Transverse colon (tissue), 4 donors: Measurements from ENCODE around the gene GAP43. TPM values are rescaled to one million over a fixed set of nuclear protein-coding genes. Genes with fewer than 3 reads are reported as not detected.
A peak's percentile ranks its signal among the peaks of the same experiment; 100 is the strongest.

Source experiments
- DNase-seq: peaks from one replicate; pipeline ENCODE4 v3.0.0-alpha.2; 2019
- H3K27ac ChIP-seq, 4 donors: fragments of 200-600 bp; sonication (generic); 2 replicates each; pipeline ENCODE4 v1.5.1; 2016 to 2018; ENCODE audit warnings: inconsistent platforms in 4 of 4
- H3K27me3 ChIP-seq: fragments of 200-600 bp; sonication (generic); 2 replicates; pipeline ENCODE4 v1.5.1; 2017; ENCODE audit warnings: inconsistent platforms
- H3K36me3 ChIP-seq, 4 donors: fragments of 200-600 bp; sonication (generic); 2 replicates each; pipeline ENCODE4 v1.5.1; 2017 to 2019; ENCODE audit warnings: inconsistent platforms in 4 of 4
- H3K4me1 ChIP-seq, 4 donors: fragments of 200-600 bp; sonication (generic); 2 replicates each; pipeline ENCODE4 v1.5.1; 2017 to 2020; ENCODE audit warnings: inconsistent platforms in 4 of 4
- H3K4me3 ChIP-seq, 4 donors: fragments of 200-600 bp; sonication (generic); 1 replicate in 1 of 4; 2 replicates in 3 of 4; pipeline versions ENCODE4 v1.5.1 to v1.6.1; 2017 to 2019; ENCODE audit warnings: inconsistent platforms in 4 of 4
- H3K9me3 ChIP-seq, 2 donors: fragments of 200-600 bp; sonication (generic); 2 replicates each; pipeline ENCODE4 v1.5.1; 2017 to 2019; ENCODE audit warnings: inconsistent platforms in 2 of 2
- CTCF ChIP-seq, 5 experiments: fragments of 200-600 bp in 3 of 5; fragments of 450-650 bp in 2 of 5; sonication (generic) in 3 of 5; IDR thresholded peaks; 1 replicate in 2 of 5; 2 replicates in 3 of 5; pipeline ENCODE4 v1.5.1; 2016 to 2017; ENCODE audit warnings: antibody characterized with exemption in 5 of 5, inconsistent platforms in 3 of 5, mild to moderate bottlenecking in 2 of 5, moderate library complexity in 1 of 5
- EP300 ChIP-seq: sonication (generic); formaldehyde crosslinking; IDR thresholded peaks from one replicate; pipeline ENCODE4 v1.6.1; 2017; ENCODE audit warnings: antibody characterized with exemption, low read depth
- POLR2A ChIP-seq: fragments of 450-650 bp; IDR thresholded peaks from one replicate; pipeline ENCODE4 v1.6.1; 2016; ENCODE audit warnings: antibody characterized with exemption, mild to moderate bottlenecking, moderate library complexity
- POLR2AphosphoS5 ChIP-seq, 3 donors: sonication (generic); formaldehyde crosslinking; IDR thresholded peaks; one replicate each; pipeline ENCODE4 v1.6.1; 2016; ENCODE audit warnings: antibody characterized with exemption in 3 of 3
- WGBS, 2 donors: methylation state at CpG; one replicate each; pipeline ENCODE4 v1.1.5; 2018; ENCODE audit warnings: low coverage in 1 of 2; 5-methylcytosine and 5-hydroxymethylcytosine counted together
- in situ Hi-C, 4 donors: fragments of 200-750 bp; cut with MboI; loops; one replicate each; pipeline versions ENCODE4 v1.15.0 to v1.15.1; 2017; ENCODE audit warnings: low sequenced_read_pairs in 3 of 4, low pct_ligation_motif_present in 1 of 4, low pct_unique_long_range_greater_than_20kb in 1 of 4
- intact Hi-C: fragments of 100-400 bp; cut with DNase I; formaldehyde crosslinking; loops from one replicate; pipeline ENCODE4 v1.15.1; 2023; ENCODE audit warnings: low total_unique reads
- total RNA-seq, 4 donors: library from RNA; depleted of rRNA; stranded (reverse); fragments of >200 nt; gene quantifications; one replicate each; pipeline ENCODE4 v1.1.0, GENCODE V29; 2016

GAP43 gene
- total RNA-seq, 4 donors from 2014 or later: 2.2 to 3.5 (median 2.6) TPM; not detected in 1

- Histone ChIP-seq H3K27me3 (no peaks in the 10 kb centered on the region), H3K4me3 (no peak overlapping the region), H3K27ac (peak overlapping the region in 1 of 4 donors; percentile 94), H3K36me3 (no peaks in the 10 kb centered on the region), H3K9me3 (no peaks in the 10 kb centered on the region), H3K4me1 (peaks cover 0 to 23% (median 6%) of the 10 kb centered on the region in 4 donors)
- TF ChIP-seq EP300 (no peak), POLR2AphosphoS5 (IDR thresholded peaks at IDR 0.05) (no peak), POLR2A (no peak), CTCF (IDR thresholded peaks at IDR 0.05) (no peak)
- in situ Hi-C loops: no loop called here
- no peak for DNase-seq
- WGBS, 2 donors: 63 to 80% methylated on average over 3 to 5 of the region's 5 CpGs
- intact Hi-C loops: no loop called here
Measured at GRCh38 chr3:115660646-115661337, 37.5 kb downstream of the GAP43 start.

- Histone ChIP-seq H3K4me3 (no peak overlapping the region), H3K4me1 (peaks cover 0 to 19% (median 6%) of the 10 kb centered on the region in 4 donors), H3K9me3 (no peaks in the 10 kb centered on the region), H3K27ac (no peak overlapping the region), H3K27me3 (no peaks in the 10 kb centered on the region), H3K36me3 (no peaks in the 10 kb centered on the region)
- WGBS, 2 donors: 76 to 83% methylated on average over 1 of the region's 1 CpG
- in situ Hi-C loops (no loop called here), intact Hi-C loops (no loop called here)
- no peak for DNase-seq
- TF ChIP-seq POLR2A (no peak), POLR2AphosphoS5 (IDR thresholded peaks at IDR 0.05) (no peak)
Measured at GRCh38 chr3:115662356-115662755, 39.0 kb downstream of the GAP43 start.

- Histone ChIP-seq H3K27ac (no peak overlapping the region), H3K9me3 (no peaks in the 10 kb centered on the region), H3K36me3 (no peaks in the 10 kb centered on the region), H3K4me3 (no peak overlapping the region), H3K4me1 (peaks cover 0 to 11% (median 4%) of the 10 kb centered on the region in 4 donors), H3K27me3 (no peaks in the 10 kb centered on the region)
- no peak for DNase-seq
- intact Hi-C loops: no loop called here
- 86 to 90% methylated on average over 3 of the region's 3 CpGs for WGBS, 2 donors
- TF ChIP-seq POLR2AphosphoS5 (IDR thresholded peaks at IDR 0.05) (no peak), POLR2A (no peak), EP300 (no peak), CTCF (IDR thresholded peaks at IDR 0.05) (no peak)
- in situ Hi-C loops: no loop called here
Measured at GRCh38 chr3:115663414-115663813, 40.1 kb downstream of the GAP43 start.

- TF ChIP-seq POLR2AphosphoS5 (IDR thresholded peaks at IDR 0.05) (no peak), EP300 (no peak), CTCF (IDR thresholded peaks at IDR 0.05) (no peak), POLR2A (no peak)
- Histone ChIP-seq H3K27ac (no peak overlapping the region), H3K9me3 (no peaks in the 10 kb centered on the region), H3K4me3 (no peak overlapping the region), H3K36me3 (no peaks in the 10 kb centered on the region), H3K27me3 (no peaks in the 10 kb centered on the region), H3K4me1 (no peaks in the 10 kb centered on the region)
- in situ Hi-C loops: no loop called here
- intact Hi-C loops: no loop called here
- 92 to 100% methylated on average over 1 to 2 of the region's 2 CpGs for WGBS, 2 donors
- no peak for DNase-seq
Measured at GRCh38 chr3:115666081-115666480, 42.8 kb downstream of the GAP43 start.
